ENCODE data around the gene ADAMTSL3. TPM values are rescaled to one million over a fixed set of nuclear protein-coding genes. Genes with fewer than 3 reads are reported as not detected.
A peak's percentile ranks its signal among the peaks of the same experiment; 100 is the strongest.

Gene ADAMTSL3
- total and polyA plus RNA-seq, 2 donors (not counting 1 experiment from before 2014, with no cell fraction given), result 0.14 to 0.17 TPM

- no peak for DNase-seq (ENCODE audit: low read depth in 2 of 2)
- no peaks in the 10 kb centered on the region for H4K20me1 ChIP-seq (ENCODE audit: control insufficient read depth, extremely low read depth, insufficient read depth, low read length)
- H3K79me2 ChIP-seq (ENCODE audit: control insufficient read depth, insufficient read depth, low read length), result no peaks in the 10 kb centered on the region
- no peak overlapping the region for H3K4me2 ChIP-seq (ENCODE audit: extremely low read depth, insufficient read depth, low read length)
- H3K4me1 ChIP-seq (ENCODE audit: control insufficient read depth, extremely low read depth, insufficient read depth, low read length), result no peaks in the 10 kb centered on the region
- no peaks in the 10 kb centered on the region for H3K9me3 ChIP-seq (ENCODE audit: control insufficient read depth, insufficient read depth, low read depth, low read length)
- H2AFZ ChIP-seq (ENCODE audit: low read length), result no peak overlapping the region
- no peaks in the 10 kb centered on the region for H3K36me3 ChIP-seq (ENCODE audit: control insufficient read depth, insufficient read depth, low read length)
- no peak overlapping the region for H3K4me3 ChIP-seq (replicated peaks in 1 of 4; ENCODE audit: control extremely low read depth in 1 of 4, insufficient read depth in 1 of 4, low read depth in 3 of 4, low read length in 4 of 4)
- no peak for TF ChIP-seq CTCF (conservative IDR thresholded peaks at IDR 0.05 in 1 of 2, IDR thresholded peaks at IDR 0.05 in 1 of 2; ENCODE audit: low read depth in 1 of 2, low read length in 2 of 2)
- no peak for TF ChIP-seq EZH2 (IDR thresholded peaks at IDR 0.05; ENCODE audit: low read length, missing control alignments)
- no peak overlapping the region for H3K9ac ChIP-seq (ENCODE audit: insufficient read depth, low read length)
- H3K27ac ChIP-seq (ENCODE audit: insufficient read depth, low read length), result no peak overlapping the region
- no peaks in the 10 kb centered on the region for H3K27me3 ChIP-seq (ENCODE audit: control insufficient read depth, insufficient read depth, low read length)
These were observed 69.3 kb downstream of the ADAMTSL3 start for GRCh38 chr15:83723216-83723615.

GRCh38 chr15:83732196-83732595 lies 78.3 kb downstream of the ADAMTSL3 start:
- no peaks in the 10 kb centered on the region for H3K36me3 ChIP-seq (ENCODE audit: control insufficient read depth, insufficient read depth, low read length)
- no peaks in the 10 kb centered on the region for H3K79me2 ChIP-seq (ENCODE audit: control insufficient read depth, insufficient read depth, low read length)
- no peaks in the 10 kb centered on the region for H4K20me1 ChIP-seq (ENCODE audit: control insufficient read depth, extremely low read depth, insufficient read depth, low read length)
- no peak overlapping the region for H3K4me3 ChIP-seq (replicated peaks in 1 of 4; ENCODE audit: control extremely low read depth in 1 of 4, insufficient read depth in 1 of 4, low read depth in 3 of 4, low read length in 4 of 4)
- H3K9ac ChIP-seq (ENCODE audit: insufficient read depth, low read length), result no peak overlapping the region
- no peak overlapping the region for H2AFZ ChIP-seq (ENCODE audit: low read length)
- no peaks in the 10 kb centered on the region for H3K9me3 ChIP-seq (ENCODE audit: control insufficient read depth, insufficient read depth, low read depth, low read length)
- no peak overlapping the region for H3K27ac ChIP-seq (ENCODE audit: insufficient read depth, low read length)
- H3K4me1 ChIP-seq (ENCODE audit: control insufficient read depth, extremely low read depth, insufficient read depth, low read length), result peaks cover 4% of the 10 kb centered on the region
- H3K4me2 ChIP-seq (ENCODE audit: extremely low read depth, insufficient read depth, low read length), result no peak overlapping the region
- no peak for DNase-seq (ENCODE audit: low read depth in 2 of 2)
- TF ChIP-seq CTCF (conservative IDR thresholded peaks at IDR 0.05 in 1 of 2, IDR thresholded peaks at IDR 0.05 in 1 of 2; ENCODE audit: low read depth in 1 of 2, low read length in 2 of 2) (no peak), EZH2 (IDR thresholded peaks at IDR 0.05; ENCODE audit: low read length, missing control alignments) (no peak)
- H3K27me3 ChIP-seq (ENCODE audit: control insufficient read depth, insufficient read depth, low read length), result no peaks in the 10 kb centered on the region

DNA sequence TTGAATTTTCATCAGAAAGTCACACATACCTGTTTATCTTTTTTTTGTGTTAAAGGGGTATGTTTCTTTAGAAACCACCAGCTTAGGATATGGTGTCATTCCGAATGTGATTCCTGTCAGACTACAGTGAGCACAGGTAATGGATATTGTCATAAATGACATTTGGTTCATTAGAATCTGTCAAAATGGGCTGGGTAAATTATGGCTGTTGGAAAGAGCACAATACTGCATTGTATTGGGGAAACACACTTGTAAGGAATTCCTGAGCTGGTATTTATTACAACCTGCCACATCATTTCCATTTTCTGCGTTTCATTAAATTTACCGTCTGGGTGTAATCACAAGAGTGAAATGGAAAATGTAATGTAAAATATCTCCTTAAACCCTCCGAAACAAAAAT lies 78.8 kb downstream of the ADAMTSL3 start:
- Histone ChIP-seq H3K4me2 (ENCODE audit: extremely low read depth, insufficient read depth, low read length) (no peak overlapping the region), H3K4me1 (ENCODE audit: control insufficient read depth, extremely low read depth, insufficient read depth, low read length) (peaks cover 4% of the 10 kb centered on the region), H3K36me3 (ENCODE audit: control insufficient read depth, insufficient read depth, low read length) (no peaks in the 10 kb centered on the region), H3K27me3 (ENCODE audit: control insufficient read depth, insufficient read depth, low read length) (no peaks in the 10 kb centered on the region), H4K20me1 (ENCODE audit: control insufficient read depth, extremely low read depth, insufficient read depth, low read length) (no peaks in the 10 kb centered on the region), H2AFZ (ENCODE audit: low read length) (no peak overlapping the region), H3K79me2 (ENCODE audit: control insufficient read depth, insufficient read depth, low read length) (no peaks in the 10 kb centered on the region), H3K9me3 (ENCODE audit: control insufficient read depth, insufficient read depth, low read depth, low read length) (no peaks in the 10 kb centered on the region), H3K4me3 (replicated peaks in 1 of 4; ENCODE audit: control extremely low read depth in 1 of 4, insufficient read depth in 1 of 4, low read depth in 3 of 4, low read length in 4 of 4) (no peak overlapping the region), H3K9ac (ENCODE audit: insufficient read depth, low read length) (no peak overlapping the region), H3K27ac (ENCODE audit: insufficient read depth, low read length) (no peak overlapping the region)
- TF ChIP-seq CTCF (conservative IDR thresholded peaks at IDR 0.05 in 1 of 2, IDR thresholded peaks at IDR 0.05 in 1 of 2; ENCODE audit: low read depth in 1 of 2, low read length in 2 of 2), result no peak
- TF ChIP-seq EZH2 (IDR thresholded peaks at IDR 0.05; ENCODE audit: low read length, missing control alignments), result no peak
- DNase-seq (ENCODE audit: low read depth in 2 of 2), result peak in 1 of 2 donors; percentile 39
